DOHH2 (cell line): Measurements from ENCODE around the gene P2RY1.

Experiments used
- H3F3A ChIP-seq: fragments of 200-600 bp; sonication (generic), shearing (Covaris generic); 2 replicates; pipeline ENCODE4 v1.6.0; 2016; ENCODE audit warnings: antibody characterized with exemption, mild to moderate bottlenecking; ENCODE audit not compliant: control insufficient read depth, insufficient read depth
- H3K27ac ChIP-seq: fragments of 200-600 bp; sonication (generic); 2 replicates; pipeline ENCODE4 v1.5.1; 2014; ENCODE audit warnings: low read depth, mild to moderate bottlenecking, low read length, moderate library complexity
- H3K27me3 ChIP-seq: fragments of 200-600 bp; sonication (generic); 2 replicates; pipeline ENCODE4 v1.6.1; 2014; ENCODE audit warnings: mild to moderate bottlenecking, low read length, mixed read lengths; ENCODE audit not compliant: control insufficient read depth
- H3K36me3 ChIP-seq: fragments of 200-600 bp; sonication (generic); 2 replicates; pipeline ENCODE4 v1.6.1; 2014; ENCODE audit warnings: mild to moderate bottlenecking, low read length, moderate library complexity, mixed read lengths; ENCODE audit not compliant: control insufficient read depth
- H3K4me1 ChIP-seq: fragments of 200-600 bp; sonication (generic); 2 replicates; pipeline ENCODE4 v1.6.1; 2014; ENCODE audit warnings: mild to moderate bottlenecking, low read length, mixed read lengths; ENCODE audit not compliant: control insufficient read depth
- H3K4me2 ChIP-seq: fragments of 200-600 bp; sonication (generic); 2 replicates; pipeline ENCODE4 v1.6.0; 2014; ENCODE audit warnings: mild to moderate bottlenecking, low read length, moderate library complexity
- H3K4me3 ChIP-seq: fragments of 200-600 bp; sonication (generic); 2 replicates; pipeline ENCODE4 v1.5.1; 2014; ENCODE audit warnings: mild to moderate bottlenecking, low read length, mixed read lengths
- H3K79me2 ChIP-seq: fragments of 200-600 bp; sonication (generic); 2 replicates; pipeline ENCODE4 v1.6.1; 2014; ENCODE audit warnings: mild to moderate bottlenecking, low read length, mixed read lengths; ENCODE audit not compliant: control insufficient read depth
- H3K9me2 ChIP-seq: fragments of 200-600 bp; sonication (generic); replicated peaks from 2 replicates; pipeline ENCODE4 v1.6.1; 2014; ENCODE audit warnings: mild to moderate bottlenecking, low read length, mixed read lengths; ENCODE audit not compliant: control insufficient read depth
- H3K9me3 ChIP-seq: fragments of 200-600 bp; sonication (generic); 2 replicates; pipeline ENCODE4 v1.6.1; 2014; ENCODE audit warnings: antibody characterized with exemption, low read length, mixed read lengths; ENCODE audit not compliant: control insufficient read depth, insufficient read depth
- H4K20me1 ChIP-seq: fragments of 200-600 bp; sonication (generic); 2 replicates; pipeline ENCODE4 v1.6.0; 2014; ENCODE audit warnings: low read depth, mild to moderate bottlenecking, antibody characterized with exemption, low read length, moderate library complexity; ENCODE audit not compliant: control insufficient read depth, insufficient read depth
- CTCF ChIP-seq: fragments of 200-600 bp; sonication (generic); IDR thresholded peaks from one replicate; pipeline ENCODE4 v1.5.1; 2014; ENCODE audit warnings: antibody characterized with exemption, mild to moderate bottlenecking, low read depth, low read length; ENCODE audit not compliant: poor library complexity, severe bottlenecking
- EZH2phosphoT487 ChIP-seq: fragments of 200-600 bp; sonication (generic); IDR thresholded peaks from 2 replicates; pipeline ENCODE4 v1.6.1; 2017; ENCODE audit warnings: borderline replicate concordance, mild to moderate bottlenecking, antibody characterized with exemption, low read length, moderate library complexity, mixed read lengths

Gene P2RY1

GRCh38 chr3:152879790-152880174 lies 44.9 kb downstream of the P2RY1 start:
- Histone ChIP-seq H3K36me3 (no peaks in the 10 kb centered on the region), H3K4me1 (no peaks in the 10 kb centered on the region), H3K4me2 (no peak overlapping the region), H3K27me3 (no peaks in the 10 kb centered on the region), H3K4me3 (no peak overlapping the region), H3K27ac (no peak overlapping the region), H3K9me2 (no peaks in the 10 kb centered on the region), H4K20me1 (no peaks in the 10 kb centered on the region), H3K79me2 (no peaks in the 10 kb centered on the region), H3K9me3 (no peaks in the 10 kb centered on the region), H3F3A (no peaks in the 10 kb centered on the region)
- TF ChIP-seq EZH2phosphoT487: no peak
- TF ChIP-seq CTCF: no peak

- H3K27me3 ChIP-seq: no peaks in the 10 kb centered on the region
- H3K4me3 ChIP-seq: no peak overlapping the region
- no peaks in the 10 kb centered on the region for H3F3A ChIP-seq
- H3K36me3 ChIP-seq: no peaks in the 10 kb centered on the region
- H4K20me1 ChIP-seq: no peaks in the 10 kb centered on the region
- H3K4me1 ChIP-seq: no peaks in the 10 kb centered on the region
- no peak overlapping the region for H3K27ac ChIP-seq
- H3K9me3 ChIP-seq: no peaks in the 10 kb centered on the region
- no peak overlapping the region for H3K4me2 ChIP-seq
- TF ChIP-seq CTCF (no peak), EZH2phosphoT487 (no peak)
- H3K79me2 ChIP-seq: no peaks in the 10 kb centered on the region
- no peaks in the 10 kb centered on the region for H3K9me2 ChIP-seq
Observed at GRCh38 chr3:152885076-152885475, 50.1 kb downstream of the P2RY1 start.
